Brain microvascular endothelial cell (primary cell): ENCODE results near the gene AHRR.

ENCODE experiments used
- DNase-seq: peaks from one replicate; pipeline ENCODE4 v3.0.0-alpha.2; 2020
- H3K27ac ChIP-seq: fragments of 250-450 bp; sonication (Bioruptor Pico); 2 replicates; pipeline ENCODE4 v1.5.1; 2020; ENCODE audit warnings: mild to moderate bottlenecking, moderate library complexity
- H3K27me3 ChIP-seq: fragments of 250-450 bp; sonication (Bioruptor Pico); replicated peaks from 2 replicates; pipeline ENCODE4 v1.5.1; 2020; ENCODE audit warnings: mild to moderate bottlenecking
- H3K36me3 ChIP-seq: fragments of 250-450 bp; sonication (Bioruptor Pico); replicated peaks from 2 replicates; pipeline ENCODE4 v1.5.1; 2020; ENCODE audit warnings: mild to moderate bottlenecking
- H3K4me3 ChIP-seq: 2 replicates; pipeline ENCODE4 v1.5.1; 2011; ENCODE audit warnings: low read depth, mild to moderate bottlenecking, control low read depth, low read length, moderate library complexity
- CTCF ChIP-seq: IDR thresholded peaks from 2 replicates; pipeline ENCODE4 v1.5.1; 2011; ENCODE audit warnings: low read depth, mild to moderate bottlenecking, moderate library complexity, low read length, control low read depth, inconsistent platforms; ENCODE audit errors: missing control alignments
- in situ Hi-C: cut with HindIII; loops from 2 replicates; pipeline ENCODE4 v1.10.0; 2017; ENCODE audit warnings: low sequenced_read_pairs, low pct_ligation_motif_present

The AHRR gene

GRCh38 chr5:466661-467310 is 145.3 kb downstream of the AHRR start:
- DNase-seq, result no peak
- no peak overlapping the region for H3K27ac ChIP-seq
- H3K27me3 ChIP-seq, result no peaks in the 10 kb centered on the region
- in situ Hi-C loops, result no loop called here
- TF ChIP-seq CTCF, result no peak
- peaks cover 33% of the 10 kb centered on the region for H3K36me3 ChIP-seq
- no peak overlapping the region for H3K4me3 ChIP-seq

GRCh38 chr5:468401-468800 is 146.9 kb downstream of the AHRR start:
- TF ChIP-seq CTCF, result no peak
- Histone ChIP-seq H3K4me3 (no peak overlapping the region), H3K36me3 (peaks cover 21% of the 10 kb centered on the region), H3K27ac (no peak overlapping the region), H3K27me3 (no peaks in the 10 kb centered on the region)
- in situ Hi-C loops, result no loop called here
- no peak for DNase-seq

GRCh38 chr5:469752-470483 is 148.4 kb downstream of the AHRR start:
- H3K4me3 ChIP-seq, result no peak overlapping the region
- H3K36me3 ChIP-seq, result peaks cover 13% of the 10 kb centered on the region
- peaks cover 5% of the 10 kb centered on the region for H3K27me3 ChIP-seq
- DNase-seq, result no peak
- in situ Hi-C loops, result no loop called here
- TF ChIP-seq CTCF, result no peak
- no peak overlapping the region for H3K27ac ChIP-seq

GRCh38 chr5:470961-471749 is 149.6 kb downstream of the AHRR start:
- H3K4me3 ChIP-seq, result no peak overlapping the region
- no peak for DNase-seq
- peaks cover 17% of the 10 kb centered on the region for H3K27me3 ChIP-seq
- peaks cover 10% of the 10 kb centered on the region for H3K36me3 ChIP-seq
- TF ChIP-seq CTCF, result no peak
- in situ Hi-C loops, result no loop called here
- no peak overlapping the region for H3K27ac ChIP-seq

- H3K4me3 ChIP-seq, result peak overlapping the region; percentile 66
- TF ChIP-seq CTCF, result no peak
- peaks cover 23% of the 10 kb centered on the region for H3K27me3 ChIP-seq
- DNase-seq, result no peak
- in situ Hi-C loops, result no loop called here
- peaks cover 8% of the 10 kb centered on the region for H3K36me3 ChIP-seq
- no peak overlapping the region for H3K27ac ChIP-seq
These were observed 150.2 kb downstream of the AHRR start for GRCh38 chr5:471750-472058.
